Uterine smooth muscle cell (primary cell): Measurements from ENCODE around the gene RBM6. TPM values are rescaled to one million over a fixed set of nuclear protein-coding genes. Genes with fewer than 3 reads are reported as not detected.

Experiments
- total RNA-seq: library from RNA; depleted of rRNA; stranded (reverse); fragments of >200 nt; gene quantifications from 2 replicates; pipeline ENCODE4 v1.2.3, GENCODE V29; 2014

The RBM6 gene
- 60.4 and 62.8 TPM in 2 replicates for total RNA-seq

GRCh38 chr3:49939858-49940666 is at the start of gene RBM6:
TSS of gene RBM6 (plus strand) at chr3:49940150. CDS start at chr3:49962642, 22,492 bp downstream.

DNA sequence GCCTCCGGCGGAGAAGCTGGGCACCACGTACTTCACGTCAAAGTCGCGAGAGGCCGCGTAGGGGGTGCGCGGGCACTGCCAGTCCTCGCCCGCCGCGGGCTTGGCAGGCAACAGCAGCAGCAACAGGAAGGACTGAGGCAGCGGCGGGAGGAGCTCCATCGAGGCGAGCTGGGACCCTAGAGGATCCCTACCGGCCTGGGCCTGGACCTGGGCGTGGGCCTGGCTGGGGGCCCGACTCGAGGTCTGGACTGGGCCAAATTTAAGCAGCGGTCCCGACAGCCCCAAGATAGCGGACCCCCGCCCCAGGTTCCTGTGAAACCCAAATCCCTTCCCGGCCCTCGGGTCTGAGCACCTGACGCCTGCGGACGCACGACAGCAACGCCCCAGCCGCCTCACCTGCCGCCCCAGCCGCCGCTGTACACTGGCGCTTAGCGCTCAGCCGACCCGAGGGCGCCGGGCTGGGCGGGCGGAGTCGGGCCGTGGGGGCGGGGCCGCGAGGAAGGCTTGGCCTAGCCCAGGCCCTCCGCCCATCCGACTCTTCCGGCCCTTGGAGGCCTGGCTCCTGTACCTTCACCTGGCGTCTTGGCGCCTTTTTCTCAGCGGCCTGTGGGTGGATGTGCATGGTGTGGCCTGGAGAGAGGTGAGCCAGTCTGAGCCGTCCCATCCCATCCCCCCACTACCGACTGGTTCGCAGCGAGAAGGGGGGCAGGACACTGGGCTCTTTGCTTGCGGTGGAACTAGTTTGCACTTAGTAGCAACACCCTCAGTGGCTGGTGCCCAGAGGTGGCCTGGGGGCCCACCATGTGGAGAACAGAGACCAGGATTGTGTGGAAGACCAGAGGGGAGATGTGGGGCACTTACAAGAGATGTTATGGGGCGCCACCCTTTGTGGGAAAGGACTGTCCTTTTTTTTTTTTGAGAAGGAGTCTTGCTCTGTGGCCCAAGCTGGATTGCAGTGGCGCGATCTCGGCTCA is 36.2 kb upstream of the RBM6 start, which contains the start of gene MST1R:
Gene MST1R (minus strand): TSS at position 423 of the 974 bp plus-strand sequence. CDS start 264 bp downstream, at position 159.

GRCh38 chr3:49929291-49930167 is 10.4 kb upstream of the RBM6 start, which contains the start of gene MON1A:
TSS of gene MON1A (minus strand) at chr3:49929811. CDS start at chr3:49913346, 16,465 bp downstream.

DNA sequence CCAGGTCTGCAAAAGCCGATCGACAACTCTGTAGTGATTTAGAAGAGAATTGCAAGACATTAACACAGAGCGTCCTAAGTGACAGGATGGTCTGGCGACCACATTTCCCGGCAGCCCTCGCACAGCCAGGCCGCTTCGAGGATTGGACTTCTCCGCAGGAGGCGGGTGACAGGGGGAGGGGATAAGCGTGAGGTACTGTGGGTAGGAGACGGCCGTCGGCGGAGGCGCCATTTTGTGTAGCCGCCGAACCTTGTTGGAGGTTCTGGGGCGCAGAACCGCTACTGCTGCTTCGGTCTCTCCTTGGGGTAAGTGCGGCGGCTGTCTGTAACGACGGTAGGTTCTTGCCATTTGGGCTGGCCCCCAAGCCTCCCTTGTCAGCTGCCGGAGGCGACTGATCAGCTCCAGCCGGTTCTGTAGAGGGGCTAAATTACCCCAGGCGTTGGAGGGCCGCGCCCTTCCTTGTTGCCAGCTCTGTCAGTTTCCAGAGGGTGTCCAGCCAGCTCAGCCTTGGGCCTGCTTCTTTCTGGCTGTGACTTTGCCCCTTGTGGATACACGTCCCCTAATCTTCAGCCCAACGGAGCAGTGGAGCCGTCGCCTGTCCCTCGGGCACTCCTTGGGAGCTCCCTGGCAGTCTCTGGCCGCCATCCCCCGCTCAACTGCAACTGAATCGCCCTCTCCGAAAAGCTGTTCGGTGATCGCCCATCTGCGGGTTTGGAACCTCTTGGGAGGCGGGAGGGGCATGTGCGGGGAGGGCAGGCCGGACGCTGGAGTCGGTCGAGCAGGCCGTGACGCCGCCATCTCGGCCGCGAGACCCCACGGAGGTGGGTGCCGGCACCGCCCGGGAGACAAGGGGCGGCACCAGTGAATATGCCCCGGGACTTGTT is 149.0 kb downstream of the RBM6 start, which contains the start of gene RBM5:
Gene RBM5 (plus strand): TSS at position 195 of the 884 bp plus-strand sequence. CDS start 1,516 bp downstream, outside the sequence.

Other genes with a start within 250 kb of the RBM6 start
- 1.1 TPM in 1 of 2 replicates, not detected in the other for gene AMIGO3, start 220.5 kb upstream of the RBM6 start, total RNA-seq
- gene GMPPB, start 216.2 kb upstream of the RBM6 start, total RNA-seq, result 59.5 and 68.9 TPM in 2 replicates
- gene IP6K1, start 153.6 kb upstream of the RBM6 start, total RNA-seq, result 30.5 and 31.8 TPM in 2 replicates
- gene CDHR4, start 140.3 kb upstream of the RBM6 start, total RNA-seq, result 0.12 TPM in 1 of 2 replicates, not detected in the other
- gene INKA1, start 136.9 kb upstream of the RBM6 start, total RNA-seq, result 3.7 and 5.4 TPM in 2 replicates
- 32.4 and 52.2 TPM in 2 replicates for gene UBA7, start 126.2 kb upstream of the RBM6 start, total RNA-seq
- gene TRAIP, start 83.6 kb upstream of the RBM6 start, total RNA-seq, result 3.1 and 10.5 TPM in 2 replicates
- not detected in 2 replicates for gene CAMKV, start 70.2 kb upstream of the RBM6 start, total RNA-seq
- 0.25 and 0.33 TPM in 2 replicates for gene MST1R, start 36.3 kb upstream of the RBM6 start, total RNA-seq
- 14.1 and 14.3 TPM in 2 replicates for gene MON1A, start 10.3 kb upstream of the RBM6 start, total RNA-seq
- 128 and 164 TPM in 2 replicates for gene RBM5, start 148.8 kb downstream of the RBM6 start, total RNA-seq
- gene SEMA3F, start 215.2 kb downstream of the RBM6 start, total RNA-seq, result 0.25 and 0.55 TPM in 2 replicates